ENCODE results near the gene ECE2. TPM values are rescaled to one million over a fixed set of nuclear protein-coding genes. Genes with fewer than 3 reads are reported as not detected.

ECE2 gene
- total RNA-seq, 6 donors from 2014 or later, result not detected

DNA sequence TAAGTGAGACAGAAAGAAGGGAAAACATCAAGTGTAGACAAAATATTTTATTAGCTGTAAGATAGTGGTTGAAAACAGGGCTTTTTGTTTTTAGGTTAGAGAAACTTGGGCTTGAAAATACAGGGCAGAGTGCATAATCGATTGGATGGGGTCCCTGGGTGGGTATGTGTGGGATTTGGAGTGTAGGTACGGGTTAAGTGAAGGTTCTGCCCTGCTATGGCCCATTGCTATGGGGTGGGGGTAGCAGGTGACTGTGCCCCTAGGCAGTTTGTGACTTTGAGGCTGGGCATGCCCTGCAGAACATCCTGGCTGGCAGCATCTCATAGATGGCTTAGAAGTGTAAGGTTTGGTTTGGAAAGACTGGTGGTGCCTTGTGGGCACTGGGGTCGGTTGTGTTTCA, 57.9 kb downstream of the ECE2 start:
- TF ChIP-seq POLR2A (IDR thresholded peaks at IDR 0.05) (no peak), EP300 (IDR thresholded peaks at IDR 0.05) (no peak), POLR2AphosphoS5 (IDR thresholded peaks at IDR 0.05) (no peak), CTCF (IDR thresholded peaks at IDR 0.05) (no peak)
- DNase-seq (no peak), ATAC-seq (ENCODE audit: low FRiP score in 2 of 2) (no peak)
- Histone ChIP-seq H3K9me3 (no peaks in the 10 kb centered on the region), H3K36me3 (peaks cover 47 to 68% (median 58%) of the 10 kb centered on the region in 4 donors), H3K27me3 (no peaks in the 10 kb centered on the region), H3K27ac (peak overlapping the region in 1 of 4 donors; percentile 9), H3K4me3 (no peak overlapping the region), H3K4me1 (peaks cover 30 to 41% (median 34%) of the 10 kb centered on the region in 4 donors)
- 81 to 87% methylated on average over 2 to 3 of the region's 3 CpGs for WGBS, 2 donors

DNA sequence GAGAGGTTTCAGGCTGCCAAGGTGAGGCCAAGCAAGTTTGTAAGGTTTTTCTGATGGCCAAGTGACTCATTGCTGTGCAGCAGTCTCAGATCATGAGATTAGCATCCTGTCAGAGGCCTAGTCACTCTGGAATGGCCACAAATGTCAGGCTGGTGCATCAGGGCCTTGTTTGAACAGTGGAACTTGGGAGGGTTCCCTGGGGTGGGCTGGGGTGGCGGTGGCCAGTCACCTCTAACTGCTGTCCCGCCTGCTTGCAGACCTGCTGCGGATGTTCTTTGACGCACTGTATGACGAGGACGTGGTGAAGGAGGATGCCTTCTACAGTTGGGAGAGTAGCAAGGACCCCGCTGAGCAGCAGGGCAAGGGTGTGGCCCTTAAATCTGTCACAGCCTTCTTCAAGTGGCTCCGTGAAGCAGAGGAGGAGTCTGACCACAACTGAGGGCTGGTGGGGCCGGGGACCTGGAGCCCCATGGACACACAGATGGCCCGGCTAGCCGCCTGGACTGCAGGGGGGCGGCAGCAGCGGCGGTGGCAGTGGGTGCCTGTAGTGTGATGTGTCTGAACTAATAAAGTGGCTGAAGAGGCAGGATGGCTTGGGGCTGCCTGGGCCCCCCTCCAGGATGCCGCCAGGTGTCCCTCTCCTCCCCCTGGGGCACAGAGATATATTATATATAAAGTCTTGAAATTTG, 58.8 kb downstream of the ECE2 start:
- TF ChIP-seq POLR2A (IDR thresholded peaks at IDR 0.05) (no peak), POLR2AphosphoS5 (IDR thresholded peaks at IDR 0.05) (no peak), EP300 (IDR thresholded peaks at IDR 0.05) (no peak), CTCF (IDR thresholded peaks at IDR 0.05) (no peak)
- Histone ChIP-seq H3K27me3 (no peaks in the 10 kb centered on the region), H3K36me3 (peaks cover 37 to 59% (median 49%) of the 10 kb centered on the region in 4 donors), H3K9me3 (no peaks in the 10 kb centered on the region), H3K4me1 (peaks cover 32 to 47% (median 39%) of the 10 kb centered on the region in 4 donors), H3K4me3 (no peak overlapping the region), H3K27ac (peak overlapping the region; percentile 93 to 97 (median 95))
- peak in 1 of 2 donors; percentile 83 for DNase-seq
- WGBS, 2 donors, result 79 to 83% methylated on average over 15 of the region's 15 CpGs
- ATAC-seq (ENCODE audit: low FRiP score in 2 of 2), result no peak

GRCh38 chr3:184335291-184335660, 59.5 kb downstream of the ECE2 start:
- Histone ChIP-seq H3K27me3 (no peaks in the 10 kb centered on the region), H3K4me1 (peaks cover 32 to 47% (median 39%) of the 10 kb centered on the region in 4 donors), H3K27ac (peak overlapping the region; percentile 93 to 97 (median 95)), H3K4me3 (peak overlapping the region in 3 of 4 donors; percentile 67 to 93 (median 87)), H3K36me3 (peaks cover 32 to 52% (median 43%) of the 10 kb centered on the region in 4 donors), H3K9me3 (no peaks in the 10 kb centered on the region)
- no peak for DNase-seq
- 61 to 94% methylated on average over 2 to 4 of the region's 4 CpGs for WGBS, 2 donors
- no peak for TF ChIP-seq CTCF (IDR thresholded peaks at IDR 0.05)
- no peak for TF ChIP-seq EP300 (IDR thresholded peaks at IDR 0.05)
- no peak for TF ChIP-seq POLR2A (IDR thresholded peaks at IDR 0.05)
- no peak for TF ChIP-seq POLR2AphosphoS5 (IDR thresholded peaks at IDR 0.05)
- peak in 1 of 2 donors; percentile 0 for ATAC-seq (ENCODE audit: low FRiP score in 2 of 2)

DNA sequence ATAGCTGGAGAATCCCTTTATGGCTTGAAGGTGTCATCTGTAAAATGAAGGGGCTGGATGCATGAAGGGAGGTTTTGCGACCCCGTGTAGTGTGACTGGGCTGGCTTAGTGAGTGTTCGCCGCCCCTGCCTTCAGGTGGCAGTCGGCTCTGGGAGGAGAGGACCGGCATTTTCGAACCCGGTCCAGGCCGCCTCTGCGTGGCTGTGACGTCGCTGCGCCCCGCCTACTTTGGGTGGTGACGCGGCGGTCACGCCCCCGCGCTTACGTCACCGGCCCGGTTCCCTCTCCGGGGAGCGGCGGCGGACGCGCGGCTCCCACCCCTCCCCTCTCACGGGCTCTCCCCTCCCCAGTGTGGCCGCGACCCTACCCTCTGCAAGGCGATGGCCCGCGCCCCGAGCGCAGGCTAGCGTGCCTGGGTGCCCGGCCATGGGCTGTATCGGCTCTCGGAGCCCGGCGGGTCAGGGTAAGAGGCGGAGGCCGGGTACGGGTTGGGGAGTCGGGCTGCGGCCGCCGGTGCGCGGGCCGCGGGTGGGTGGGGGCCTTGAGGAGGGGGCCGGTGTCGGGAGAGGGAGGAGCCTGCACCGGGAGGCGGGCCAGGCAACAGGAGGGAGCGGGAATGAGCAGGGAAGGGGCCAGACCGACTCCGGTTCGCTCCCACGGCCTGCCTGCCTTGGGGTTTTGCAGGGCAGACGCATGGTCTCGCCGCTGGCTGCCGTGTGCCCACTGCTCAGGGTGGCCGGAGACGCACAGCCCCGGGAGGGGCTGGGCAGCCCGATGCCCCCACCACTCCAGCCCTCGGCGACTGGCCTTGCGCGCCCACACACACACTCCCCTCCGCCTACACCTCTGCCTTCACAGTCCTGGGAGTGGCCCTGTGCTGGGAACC, 60.1 kb downstream of the ECE2 start:
- peaks cover 32 to 47% (median 39%) of the 10 kb centered on the region in 4 donors for H3K4me1 ChIP-seq
- H3K9me3 ChIP-seq, result no peaks in the 10 kb centered on the region
- TF ChIP-seq POLR2AphosphoS5 (IDR thresholded peaks at IDR 0.05) (peak; percentile 80 to 93), EP300 (IDR thresholded peaks at IDR 0.05) (no peak), POLR2A (IDR thresholded peaks at IDR 0.05) (peak in 3 of 4 donors; percentile 49 to 84 (median 60)), CTCF (IDR thresholded peaks at IDR 0.05) (peak in 1 of 6 experiments; percentile 11)
- H3K4me3 ChIP-seq, result peak overlapping the region; percentile 67 to 93 (median 87)
- 2% methylated on average over 55 of the region's 77 CpGs; no CpG with 5 or more reads in 1 of the 2 donors for WGBS, 2 donors
- DNase-seq (peak; percentile 85 to 99), ATAC-seq (ENCODE audit: low FRiP score in 2 of 2) (peak; percentile 75 to 89)
- no peaks in the 10 kb centered on the region for H3K27me3 ChIP-seq
- H3K27ac ChIP-seq, result peak overlapping the region; percentile 93 to 97 (median 95)
- H3K36me3 ChIP-seq, result peaks cover 28 to 46% (median 37%) of the 10 kb centered on the region in 4 donors

Data from upper lobe of left lung (tissue), 6 donors.